NT2/D1 (cell line): ENCODE measurements around the gene LNPK.

Source experiments
- YY1 ChIP-seq: IDR thresholded peaks from 2 replicates; pipeline ENCODE4 v1.6.1; 2011; ENCODE audit not compliant: insufficient read length, insufficient read depth
- ZNF274 ChIP-seq: IDR thresholded peaks from 2 replicates; pipeline ENCODE4 v1.6.1; 2011; ENCODE audit warnings: mild to moderate bottlenecking, low read depth, low read length

GRCh38 chr2:175929850-175930249 lies 72.2 kb downstream of the LNPK start:
- no peak for TF ChIP-seq ZNF274
- no peak for TF ChIP-seq YY1
